Subcutaneous abdominal adipose tissue (tissue), 5 donors: Measurements from ENCODE around the gene DTD2.
A peak's percentile ranks its signal among the peaks of the same experiment; 100 is the strongest.

Source experiments
- H3K27ac ChIP-seq: one replicate; pipeline ENCODE4 v1.7.0; 2013; ENCODE audit warnings: low read depth, mild to moderate bottlenecking, inconsistent platforms, low read length, moderate library complexity
- H3K27me3 ChIP-seq, 5 donors: one replicate each; pipeline ENCODE4 v1.7.0; 2013; ENCODE audit warnings: low read length in 5 of 5, inconsistent platforms in 1 of 5; ENCODE audit not compliant: control insufficient read depth in 5 of 5, insufficient read depth in 4 of 5
- H3K36me3 ChIP-seq, 5 donors: one replicate each; pipeline ENCODE4 v1.7.0; 2013; ENCODE audit warnings: low read length in 5 of 5; ENCODE audit not compliant: control insufficient read depth in 5 of 5, insufficient read depth in 5 of 5
- H3K4me1 ChIP-seq, 5 donors: one replicate each; pipeline ENCODE4 v1.7.0; 2013; ENCODE audit warnings: low read length in 5 of 5, mild to moderate bottlenecking in 3 of 5, moderate library complexity in 1 of 5; ENCODE audit not compliant: control insufficient read depth in 5 of 5, insufficient read depth in 5 of 5
- H3K4me3 ChIP-seq, 5 donors: one replicate each; pipeline ENCODE4 v1.7.0; 2013; ENCODE audit warnings: low read length in 5 of 5, low read depth in 1 of 5
- H3K9ac ChIP-seq, 5 donors: one replicate each; pipeline ENCODE4 v1.7.0; 2013; ENCODE audit warnings: low read length in 5 of 5, mild to moderate bottlenecking in 4 of 5, moderate library complexity in 3 of 5
- H3K9me3 ChIP-seq, 5 donors: one replicate each; pipeline ENCODE4 v1.7.0; 2013; ENCODE audit warnings: low read length in 5 of 5; ENCODE audit not compliant: control insufficient read depth in 5 of 5
- donor health status: healthy.
- donor health status: healthy.
- donor health status: healthy.
- donor health status: healthy.
- donor health status: healthy.

The DTD2 gene

GRCh38 chr14:31426663-31427062, 30.6 kb downstream of the DTD2 start:
- Histone ChIP-seq H3K27me3 (no peaks in the 10 kb centered on the region), H3K4me1 (no peaks in the 10 kb centered on the region), H3K4me3 (no peak overlapping the region), H3K9me3 (no peaks in the 10 kb centered on the region), H3K9ac (no peak overlapping the region), H3K27ac (no peak overlapping the region), H3K36me3 (peaks cover 0 to 7% (median 0%) of the 10 kb centered on the region in 5 donors)

GRCh38 chr14:31425905-31426304, 31.4 kb downstream of the DTD2 start:
- Histone ChIP-seq H3K4me1 (peaks cover 0 to 3% (median 2%) of the 10 kb centered on the region in 5 donors), H3K9ac (no peak overlapping the region), H3K27ac (no peak overlapping the region), H3K36me3 (peaks cover 0 to 3% (median 0%) of the 10 kb centered on the region in 5 donors), H3K4me3 (no peak overlapping the region), H3K9me3 (no peaks in the 10 kb centered on the region), H3K27me3 (no peaks in the 10 kb centered on the region)

GRCh38 chr14:31421200-31421599, 36.1 kb downstream of the DTD2 start:
- H3K4me3 ChIP-seq, result peak overlapping the region in 4 of 5 donors; percentile 85 to 100 (median 99)
- no peak overlapping the region for H3K9ac ChIP-seq
- H3K27me3 ChIP-seq, result no peaks in the 10 kb centered on the region
- H3K4me1 ChIP-seq, result peaks cover 0 to 28% (median 22%) of the 10 kb centered on the region in 5 donors
- H3K27ac ChIP-seq, result peak overlapping the region; percentile 58
- no peaks in the 10 kb centered on the region for H3K9me3 ChIP-seq
- H3K36me3 ChIP-seq, result peaks cover 0 to 2% (median 0%) of the 10 kb centered on the region in 5 donors

GRCh38 chr14:31420319-31421111, 36.8 kb downstream of the DTD2 start, which contains the start of gene HEATR5A:
Gene HEATR5A (minus strand): TSS chr14:31420550. CDS start chr14:31402975, 17,575 bp downstream.
- peak within 1 kb of the TSS; percentile 84 to 100 (median 97) for H3K9ac ChIP-seq
- peak within 1 kb of the TSS; percentile 95 for H3K27ac ChIP-seq
- H3K9me3 ChIP-seq, result no peaks in the 10 kb centered on the region
- no peaks in the 10 kb centered on the region for H3K27me3 ChIP-seq
- H3K4me3 ChIP-seq, result peak within 1 kb of the TSS; percentile 92 to 100 (median 99)
- no peaks in the 10 kb centered on the region for H3K36me3 ChIP-seq
- H3K4me1 ChIP-seq, result peaks cover 0 to 28% (median 22%) of the 10 kb centered on the region in 5 donors

GRCh38 chr14:31419967-31420318, 37.4 kb downstream of the DTD2 start:
- Histone ChIP-seq H3K4me1 (peaks cover 0 to 28% (median 22%) of the 10 kb centered on the region in 5 donors), H3K4me3 (peak overlapping the region; percentile 92 to 100 (median 99)), H3K9me3 (no peaks in the 10 kb centered on the region), H3K36me3 (no peaks in the 10 kb centered on the region), H3K27ac (peak overlapping the region; percentile 95), H3K9ac (peak overlapping the region; percentile 84 to 100 (median 97)), H3K27me3 (no peaks in the 10 kb centered on the region)

GRCh38 chr14:31419179-31419966, 37.9 kb downstream of the DTD2 start:
- Histone ChIP-seq H3K9ac (peak overlapping the region; percentile 84 to 100 (median 97)), H3K27ac (peak overlapping the region; percentile 95), H3K36me3 (no peaks in the 10 kb centered on the region), H3K4me1 (peaks cover 0 to 31% (median 22%) of the 10 kb centered on the region in 5 donors), H3K9me3 (no peaks in the 10 kb centered on the region), H3K4me3 (peak overlapping the region; percentile 92 to 100 (median 99)), H3K27me3 (no peaks in the 10 kb centered on the region)

GRCh38 chr14:31418440-31418839, 38.9 kb downstream of the DTD2 start:
- Histone ChIP-seq H3K27ac (peak overlapping the region; percentile 35), H3K9ac (peak overlapping the region in 4 of 5 donors; percentile 30 to 84 (median 42)), H3K9me3 (no peaks in the 10 kb centered on the region), H3K4me1 (peaks cover 2 to 33% (median 22%) of the 10 kb centered on the region in 5 donors), H3K27me3 (no peaks in the 10 kb centered on the region), H3K4me3 (peak overlapping the region in 2 of 5 donors; percentile 15 to 36), H3K36me3 (no peaks in the 10 kb centered on the region)

GRCh38 chr14:31414190-31414833, 43.0 kb downstream of the DTD2 start:
- H3K27me3 ChIP-seq, result no peaks in the 10 kb centered on the region
- peaks cover 2 to 40% (median 21%) of the 10 kb centered on the region in 5 donors for H3K4me1 ChIP-seq
- H3K27ac ChIP-seq, result no peak overlapping the region
- H3K4me3 ChIP-seq, result no peak overlapping the region
- no peaks in the 10 kb centered on the region for H3K36me3 ChIP-seq
- H3K9me3 ChIP-seq, result no peaks in the 10 kb centered on the region
- H3K9ac ChIP-seq, result no peak overlapping the region

- H3K4me3 ChIP-seq, result peak overlapping the region in 1 of 5 donors; percentile 15
- H3K36me3 ChIP-seq, result no peaks in the 10 kb centered on the region
- no peak overlapping the region for H3K27ac ChIP-seq
- H3K27me3 ChIP-seq, result no peaks in the 10 kb centered on the region
- peaks cover 2 to 23% (median 8%) of the 10 kb centered on the region in 5 donors for H3K4me1 ChIP-seq
- H3K9me3 ChIP-seq, result no peaks in the 10 kb centered on the region
- peak overlapping the region in 1 of 5 donors; percentile 16 for H3K9ac ChIP-seq
These were observed 46.0 kb downstream of the DTD2 start for GRCh38 chr14:31411218-31411727.
